IMR-90 (cell line): Measurements from ENCODE around the gene MAJIN. TPM values are rescaled to one million over a fixed set of nuclear protein-coding genes. Genes with fewer than 3 reads are reported as not detected.
A peak's percentile ranks its signal among the peaks of the same experiment; 100 is the strongest.

Experiments
- ATAC-seq: fragments of 200-7000 bp; cut with Tn5 transposase; 2 replicates; pipeline ENCODE4 v1.9.1; 2020; ENCODE audit warnings: low read depth, mild to moderate bottlenecking, moderate library complexity
- BruUV-seq: library from RNA; stranded (reverse); fragments of 400-500 nt; replicated peaks from 2 replicates; lab custom pipeline; 2021; lab: Mats Ljungman, UMichigan
- CTCF ChIA-PET: fragments of 300-600 bp; formaldehyde crosslinking; extraction: SDS; loops from one replicate; lab custom pipeline; 2021; ENCODE audit warnings: antibody characterized with exemption; lab: Yijun Ruan, JAX
- POLR2A ChIA-PET: fragments of 300-600 bp; sonication (Branson Sonifier 250); formaldehyde crosslinking; loops from one replicate; lab custom pipeline; 2022; ENCODE audit warnings: antibody characterized with exemption; ENCODE audit not compliant: unreplicated experiment; lab: Charles Lee
- DNase-seq: peaks from one replicate; pipeline ENCODE4 v3.0.0; 2013
- H2AFZ ChIP-seq: replicated peaks from 2 replicates; pipeline ENCODE3; 2013; ENCODE audit warnings: low read length, mild to moderate bottlenecking; ENCODE audit not compliant: poor library complexity
- H2AK5ac ChIP-seq: 2 replicates; pipeline ENCODE4 v1.6.1; 2013; ENCODE audit warnings: low read depth, low read length, inconsistent platforms
- H2AK9ac ChIP-seq: replicated peaks from 2 replicates; pipeline ENCODE3; 2013; ENCODE audit warnings: mild to moderate bottlenecking, low read depth, low read length, moderate library complexity; ENCODE audit not compliant: poor library complexity
- H2BK120ac ChIP-seq: 2 replicates; pipeline ENCODE4 v1.6.1; 2013; ENCODE audit warnings: low read depth, low read length, inconsistent platforms
- H2BK15ac ChIP-seq: 3 replicates; pipeline ENCODE4 v1.6.1; 2013; ENCODE audit warnings: low read depth, low read length, inconsistent platforms
- H2BK20ac ChIP-seq: 2 replicates; pipeline ENCODE4 v1.6.1; 2013; ENCODE audit warnings: low read depth, mild to moderate bottlenecking, inconsistent platforms, low read length, moderate library complexity
- H2BK5ac ChIP-seq: 2 replicates; pipeline ENCODE4 v1.6.1; 2013; ENCODE audit warnings: mild to moderate bottlenecking, low read depth, low read length, inconsistent platforms; ENCODE audit not compliant: poor library complexity, severe bottlenecking
- H3K14ac ChIP-seq: replicated peaks from 2 replicates; pipeline ENCODE4 v1.6.1; 2013; ENCODE audit warnings: low read depth, low read length, inconsistent platforms
- H3K18ac ChIP-seq: 2 replicates; pipeline ENCODE4 v1.6.1; 2013; ENCODE audit warnings: low read depth, low read length, control low read depth
- H3K23ac ChIP-seq: 2 replicates; pipeline ENCODE4 v1.6.1; 2013; ENCODE audit warnings: low read depth, low read length, inconsistent platforms
- H3K27ac ChIP-seq: 2 replicates; pipeline ENCODE4 v1.5.1; 2013; ENCODE audit warnings: mild to moderate bottlenecking, control low read depth, low read length; ENCODE audit not compliant: insufficient read depth
- H3K27me3 ChIP-seq: 2 replicates; pipeline ENCODE4 v1.6.1; 2013; ENCODE audit warnings: low read length; ENCODE audit not compliant: control insufficient read depth, insufficient read depth
- H3K36me3 ChIP-seq: 2 replicates; pipeline ENCODE4 v1.6.1; 2013; ENCODE audit warnings: low read length, mixed read lengths; ENCODE audit not compliant: control insufficient read depth, insufficient read depth
- H3K4ac ChIP-seq: 2 replicates; pipeline ENCODE4 v1.6.1; 2013; ENCODE audit warnings: low read depth, low read length, inconsistent platforms
- H3K4me1 ChIP-seq: 2 replicates; pipeline ENCODE4 v1.6.1; 2013; ENCODE audit warnings: low read length, mixed read lengths; ENCODE audit not compliant: control insufficient read depth, insufficient read depth
- H3K4me2 ChIP-seq: 2 replicates; pipeline ENCODE4 v1.6.1; 2013; ENCODE audit warnings: low read depth, mild to moderate bottlenecking, control low read depth, low read length, moderate library complexity
- H3K4me3 ChIP-seq: 2 replicates; pipeline ENCODE4 v1.5.1; 2013; ENCODE audit warnings: low read depth, mild to moderate bottlenecking, control low read depth, low read length, moderate library complexity; ENCODE audit not compliant: insufficient read depth
- H3K56ac ChIP-seq: 2 replicates; pipeline ENCODE4 v1.6.1; 2013; ENCODE audit warnings: low read length, inconsistent platforms; ENCODE audit not compliant: insufficient read depth; ENCODE audit errors: extremely low read depth
- H3K79me1 ChIP-seq, 2 experiments: 2 replicates each; pipeline ENCODE4 v1.6.1; 2013; ENCODE audit warnings: low read length in 2 of 2, inconsistent platforms in 1 of 2, low read depth in 1 of 2
- H3K9ac ChIP-seq: 2 replicates; pipeline ENCODE4 v1.6.1; 2013; ENCODE audit warnings: low read depth, low read length, control low read depth
- H3K9me1 ChIP-seq: 2 replicates; pipeline ENCODE4 v1.6.1; 2013; ENCODE audit warnings: low read length, inconsistent platforms; ENCODE audit not compliant: insufficient read depth
- H3K9me3 ChIP-seq: 2 replicates; pipeline ENCODE4 v1.6.1; 2013; ENCODE audit warnings: low read length; ENCODE audit not compliant: control insufficient read depth, insufficient read depth
- H4K20me1 ChIP-seq: 2 replicates; pipeline ENCODE4 v1.6.1; 2013; ENCODE audit warnings: low read length, inconsistent platforms; ENCODE audit not compliant: insufficient read depth
- H4K5ac ChIP-seq: 2 replicates; pipeline ENCODE4 v1.6.1; 2013; ENCODE audit warnings: mild to moderate bottlenecking, low read depth, low read length, control low read depth
- H4K8ac ChIP-seq, 2 experiments: 2 replicates each; pipeline ENCODE4 v1.6.1; 2013; ENCODE audit warnings: low read depth in 2 of 2, low read length in 2 of 2, control low read depth in 1 of 2, inconsistent platforms in 1 of 2
- H4K91ac ChIP-seq: 2 replicates; pipeline ENCODE4 v1.6.1; 2013; ENCODE audit warnings: low read depth, low read length, inconsistent platforms; ENCODE audit not compliant: insufficient read depth
- BHLHE40 ChIP-seq: fragments of 150-350 bp; IDR thresholded peaks from 2 replicates; pipeline ENCODE4 v1.6.1; 2016; ENCODE audit warnings: mild to moderate bottlenecking, low read depth, low read length
- CHD1 ChIP-seq: IDR thresholded peaks from 2 replicates; pipeline ENCODE4 v1.6.1; 2012; ENCODE audit warnings: low read depth, low read length, improper control_type of control experiment
- CTCF ChIP-seq: conservative IDR thresholded peaks from 2 replicates; pipeline ENCODE4 v1.5.1; 2012; ENCODE audit warnings: mild to moderate bottlenecking, low read depth, low read length, improper control_type of control experiment
- FOS ChIP-seq: fragments of 150-350 bp; IDR thresholded peaks from 2 replicates; pipeline ENCODE4 v1.6.1; 2016; ENCODE audit warnings: low read depth, low read length
- MAFK ChIP-seq: IDR thresholded peaks from 2 replicates; pipeline ENCODE4 v1.6.1; 2012; ENCODE audit warnings: low read depth, low read length, improper control_type of control experiment
- MAZ ChIP-seq: IDR thresholded peaks from 2 replicates; pipeline ENCODE4 v1.6.1; 2012; ENCODE audit warnings: low read depth, mild to moderate bottlenecking, low read length, improper control_type of control experiment, moderate library complexity, borderline replicate concordance
- NFE2L2 ChIP-seq: fragments of 150-350 bp; IDR thresholded peaks from 2 replicates; pipeline ENCODE4 v1.6.1; 2016; ENCODE audit warnings: low read depth, mild to moderate bottlenecking, low read length
- POLR2A ChIP-seq: IDR thresholded peaks from 2 replicates; pipeline ENCODE4 v1.6.1; 2012; ENCODE audit warnings: mild to moderate bottlenecking, low read depth, low read length
- RAD21 ChIP-seq: IDR thresholded peaks from 2 replicates; pipeline ENCODE4 v1.6.1; 2012; ENCODE audit warnings: low read length, improper control_type of control experiment
- RCOR1 ChIP-seq: IDR thresholded peaks from 2 replicates; pipeline ENCODE4 v1.6.1; 2012; ENCODE audit warnings: mild to moderate bottlenecking, low read length, improper control_type of control experiment; ENCODE audit not compliant: insufficient replicate concordance
- RFX5 ChIP-seq: IDR thresholded peaks from 2 replicates; pipeline ENCODE4 v1.8.0; 2012; ENCODE audit warnings: low read depth, mild to moderate bottlenecking, low read length, moderate library complexity
- SMC3 ChIP-seq: fragments of 150-350 bp; IDR thresholded peaks from 2 replicates; pipeline ENCODE4 v1.6.1; 2016; ENCODE audit warnings: low read depth, mild to moderate bottlenecking, antibody characterized with exemption, low read length, moderate library complexity
- WGBS, 2 experiments: methylation state at CpG; one replicate each; pipeline versions ENCODE4 v1.1.5 to v1.1.7; 2013; ENCODE audit warnings: missing lambda C conversion rate in 2 of 2; ENCODE audit not compliant: insufficient read length in 1 of 2; ENCODE audit errors: extremely low coverage in 2 of 2; 5-methylcytosine and 5-hydroxymethylcytosine counted together
- dilution Hi-C: fragments of 300-500 bp; cut with HindIII; formaldehyde crosslinking; loops from one replicate; pipeline ENCODE4 v1.14.3; 2018; ENCODE audit warnings: low sequenced_read_pairs; ENCODE audit not compliant: unreplicated experiment
- in situ Hi-C: fragments of 300-500 bp; cut with MboI; formaldehyde crosslinking; loops from 3 replicates; pipeline ENCODE4 v1.14.3; 2019; ENCODE audit warnings: low sequenced_read_pairs, inconsistent platforms, mixed read lengths
- intact Hi-C: fragments of 100-400 bp; cut with micrococcal nuclease; formaldehyde crosslinking; loops from 2 replicates; pipeline ENCODE4 v1.10.0; 2022
- polyA plus RNA-seq, 3 experiments: library from polyadenylated mRNA; depleted of rRNA; stranded (reverse); fragments of >200 nt; gene quantifications; 2 replicates each; pipeline ENCODE4 v1.2.3, GENCODE V29; 2012; ENCODE audit warnings: low replicate concordance in 1 of 3
- total RNA-seq: library from RNA; depleted of rRNA; stranded (reverse); fragments of >200 nt; gene quantifications from 2 replicates; pipeline ENCODE4 v1.2.3, GENCODE V29; 2012

Gene MAJIN
- total and polyA plus RNA-seq, 2 of the 4 experiments (the other 2 are of a cell fraction) = not detected

- WGBS, 2 experiments = no CpG with 5 or more reads among the region's 14 CpGs
- ATAC-seq (peak; percentile 93), DNase-seq (peak; percentile 51)
- no peak for TF ChIP-seq MAFK
- TF ChIP-seq MAZ = 0 out of 2 replicates have a peak, but pooled peaks have one; percentile 42
- TF ChIP-seq SMC3 = peak; percentile 95
- TF ChIP-seq RCOR1 = no peak
- no peak for TF ChIP-seq NFE2L2
- TF ChIP-seq CTCF = peak; percentile 89
- TF ChIP-seq POLR2A = no peak
- no peak for TF ChIP-seq RFX5
- no peak for TF ChIP-seq BHLHE40
- peak; percentile 85 for TF ChIP-seq RAD21
- no peak for TF ChIP-seq FOS
- TF ChIP-seq CHD1 = no peak
- H3K9me3 ChIP-seq = no peaks in the 10 kb centered on the region
- no peak overlapping the region for H3K4me3 ChIP-seq
- in situ Hi-C loops (loop anchor here (5.0 kb wide), 1 partner anchor 47 kb away; no protein-coding TSS in a partner anchor), intact Hi-C loops (loop anchor here (1.0 kb wide), 1 partner anchor 47 kb away; no protein-coding TSS in a partner anchor), dilution Hi-C loops (no loop called here)
- H4K91ac ChIP-seq = no peak overlapping the region
- peak overlapping the region; percentile 78 for H2AK5ac ChIP-seq
- peaks cover 4% of the 10 kb centered on the region; the same call in 1 of the 2 replicates for H4K20me1 ChIP-seq
- no peak overlapping the region for H3K23ac ChIP-seq
- no peak overlapping the region for H4K5ac ChIP-seq
- no peaks in the 10 kb centered on the region for H3K9me1 ChIP-seq
- no peak overlapping the region for H3K4me2 ChIP-seq
- H3K14ac ChIP-seq = no peak overlapping the region
- H2BK5ac ChIP-seq = no peak overlapping the region
- POLR2A ChIA-PET = no interaction called here
- no peak overlapping the region for H3K27ac ChIP-seq
- peak overlapping the region; percentile 40 for H3K4ac ChIP-seq
- peak overlapping the region; percentile 82 for H2AK9ac ChIP-seq
- no TSS peak for BruUV-seq
- H3K4me1 ChIP-seq = no peaks in the 10 kb centered on the region
- no peak overlapping the region; the same call in 1 of the 2 replicates for H2BK120ac ChIP-seq
- no peak overlapping the region for H4K8ac ChIP-seq
- H3K18ac ChIP-seq = no peak overlapping the region
- CTCF ChIA-PET = interaction anchor here (0.7 to 2.2 kb wide), 4 partner anchors 39 to 103 kb away, joined by 3 to 14 read pairs (median 4); partner anchors contain the start of gene BATF2
- no peaks in the 10 kb centered on the region for H3K79me1 ChIP-seq
- H2BK20ac ChIP-seq = no peak overlapping the region
- H3K56ac ChIP-seq = no peak overlapping the region
- H2AFZ ChIP-seq = peak overlapping the region; percentile 69
- H3K27me3 ChIP-seq = no peaks in the 10 kb centered on the region
- H3K36me3 ChIP-seq = peaks cover 22% of the 10 kb centered on the region; the same call in 1 of the 2 replicates
- H2BK15ac ChIP-seq = no peak overlapping the region
- no peak overlapping the region for H3K9ac ChIP-seq
Observed at GRCh38 chr11:64894070-64894811, 77.7 kb downstream of the MAJIN start.
